Aorta (tissue), 5 donors: Measurements from ENCODE around the gene TOP1. TPM values are rescaled to one million over a fixed set of nuclear protein-coding genes. Genes with fewer than 3 reads are reported as not detected.
"Not testable (repeated sequence)": the region's sequence is repeated elsewhere in the genome, so short reads cannot be mapped to it uniquely, and the experiment has no call there.

Source experiments
- ATAC-seq: fragments of 200-7000 bp; cut with Tn5 transposase; one replicate; pipeline ENCODE4 v1.9.1; 2022; ENCODE audit warnings: moderate library complexity; ENCODE audit not compliant: low FRiP score
- DNase-seq, 2 donors: peaks; one replicate each; pipeline ENCODE4 v3.0.0-alpha.2; 2020
- H3K27ac ChIP-seq, 2 donors: one replicate each; pipeline ENCODE4 v1.5.1; 2013; ENCODE audit warnings: low read length in 2 of 2, mild to moderate bottlenecking in 2 of 2, moderate library complexity in 2 of 2, control low read depth in 1 of 2, inconsistent platforms in 1 of 2, low read depth in 1 of 2
- H3K27me3 ChIP-seq, 2 donors: one replicate each; pipeline ENCODE4 v1.6.1; 2013; ENCODE audit warnings: control low read depth in 1 of 2, low read length in 1 of 2, mild to moderate bottlenecking in 1 of 2, moderate library complexity in 1 of 2; ENCODE audit not compliant: insufficient read depth in 2 of 2, control insufficient read depth in 1 of 2
- H3K36me3 ChIP-seq, 2 donors: one replicate each; pipeline ENCODE4 v1.6.1; 2013; ENCODE audit warnings: control low read depth in 1 of 2, low read length in 1 of 2, mild to moderate bottlenecking in 1 of 2; ENCODE audit not compliant: insufficient read depth in 2 of 2, control insufficient read depth in 1 of 2
- H3K4me1 ChIP-seq, 2 donors: one replicate each; pipeline ENCODE4 v1.6.1; 2013; ENCODE audit warnings: low read length in 2 of 2, control low read depth in 1 of 2, mild to moderate bottlenecking in 1 of 2, moderate library complexity in 1 of 2; ENCODE audit not compliant: insufficient read depth in 2 of 2, control insufficient read depth in 1 of 2
- H3K4me3 ChIP-seq, 2 donors: one replicate each; pipeline ENCODE4 v1.5.1; 2013; ENCODE audit warnings: low read length in 2 of 2, control low read depth in 1 of 2, mild to moderate bottlenecking in 1 of 2
- H3K9me3 ChIP-seq: one replicate; pipeline ENCODE4 v1.6.1; 2013; ENCODE audit warnings: mild to moderate bottlenecking, low read length; ENCODE audit not compliant: control insufficient read depth
- WGBS, 2 donors: extraction: QIAGEN DNeasy Blood & Tissue Kit; methylation state at CpG; one replicate each; pipeline ENCODE4 v1.1.7; 2013; 5-methylcytosine and 5-hydroxymethylcytosine counted together
- intact Hi-C, 2 donors: fragments of 100-400 bp; cut with DNase I; formaldehyde crosslinking; loops; one replicate each; pipeline versions ENCODE4 v1.14.2 to v1.15.0; 2022
- polyA plus RNA-seq, 2 donors: library from polyadenylated mRNA; stranded (reverse); fragments of 200-250 nt; gene quantifications; one replicate each; pipeline ENCODE4 v1.2.3, GENCODE V29; 2013
- total RNA-seq, 2 donors: library from RNA; stranded (reverse); fragmentation: NEBNext Ultra II Directional; extraction: Animal tissue kit (Norgen Biotek cat#: 25700); gene quantifications; one replicate each; pipeline ENCODE4 v1.2.1, GENCODE V29; 2021
- donor health status: healthy with polysubstance abuse.
- donor health status: Bipolar disorder and iron deficiency.
- donor health status: DM: no; HTN: no; CAD: no.
- donor health status: DM: no; HTN: no; CAD: no.
- donor health status: DM: yes; HTN: yes; CAD: no.

The TOP1 gene
- total and polyA plus RNA-seq, 4 donors: 15.6 to 32.4 (median 24.1) TPM

DNA sequence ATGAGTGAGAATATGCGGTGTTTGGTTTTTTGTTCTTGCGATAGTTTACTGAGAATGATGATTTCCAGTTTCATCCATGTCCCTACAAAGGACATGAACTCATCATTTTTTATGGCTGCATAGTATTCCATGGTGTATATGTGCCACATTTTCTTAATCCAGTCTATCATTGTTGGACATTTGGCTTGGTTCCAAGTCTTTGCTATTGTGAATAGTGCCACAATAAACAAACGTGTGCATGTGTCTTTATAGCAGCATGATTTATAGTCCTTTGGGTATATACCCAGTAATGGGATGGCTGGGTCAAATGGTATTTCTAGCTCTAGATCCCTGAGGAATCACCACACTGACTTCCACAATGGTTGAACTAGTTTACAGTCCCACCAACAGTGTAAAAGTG, 99.7 kb downstream of the TOP1 start:
- H3K36me3 ChIP-seq, DNase-seq, H3K27ac ChIP-seq, H3K4me3 ChIP-seq, ATAC-seq, H3K27me3 ChIP-seq, H3K9me3 ChIP-seq, H3K4me1 ChIP-seq, intact Hi-C loops: not testable (repeated sequence)
- whole genome bisulfite sequencing, 2 donors: 33% methylated on average over 1 of the region's 3 CpGs; no CpG with 5 or more reads in 1 of the 2 donors

DNA sequence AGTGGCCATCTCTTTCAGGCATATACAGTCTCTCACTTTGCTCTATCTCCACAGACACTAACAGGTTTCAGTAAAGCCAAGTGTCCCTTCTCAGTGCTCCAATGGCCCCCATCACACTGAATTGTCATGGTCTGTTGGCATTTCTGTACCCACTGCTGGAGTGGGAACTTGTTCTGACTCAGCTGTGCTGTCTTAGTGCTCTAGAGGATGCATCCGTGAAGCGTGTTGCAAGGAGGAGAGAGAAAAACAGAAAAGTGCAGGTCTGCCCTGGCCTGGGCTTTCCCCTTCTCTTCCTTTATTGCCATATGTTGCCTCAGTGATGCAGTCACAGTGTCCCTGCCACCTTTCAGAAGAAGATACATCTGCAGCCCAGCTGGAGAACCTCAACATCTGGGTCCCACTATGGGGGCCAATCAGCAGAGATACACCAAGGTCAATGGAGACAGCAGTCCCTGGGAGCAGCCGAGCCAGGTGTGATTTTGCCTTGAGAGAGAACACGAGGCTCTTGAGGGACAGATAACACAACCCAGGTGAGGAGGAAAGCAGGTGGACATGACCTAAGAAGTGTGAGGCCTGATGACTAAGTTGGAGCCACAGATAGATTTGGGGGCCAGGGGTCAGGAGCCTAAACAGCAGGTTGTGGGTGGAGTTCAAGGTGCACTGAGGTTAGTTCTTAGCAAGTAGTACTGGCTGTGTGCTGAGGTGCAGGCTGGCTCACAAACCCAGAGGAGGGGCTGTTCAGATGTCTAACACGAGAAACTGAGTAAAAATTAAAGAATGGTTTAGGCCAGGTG, 103.2 kb downstream of the TOP1 start:
- H3K36me3 ChIP-seq: no peaks in the 10 kb centered on the region
- no peak for DNase-seq
- intact Hi-C loops: no loop called here
- WGBS, 2 donors: 81 to 85% methylated on average over 5 of the region's 5 CpGs
- ATAC-seq: no peak
- H3K27me3 ChIP-seq: no peaks in the 10 kb centered on the region
- no peak overlapping the region for H3K27ac ChIP-seq
- no peak overlapping the region for H3K4me3 ChIP-seq
- H3K4me1 ChIP-seq: no peaks in the 10 kb centered on the region
- no peaks in the 10 kb centered on the region for H3K9me3 ChIP-seq

DNA sequence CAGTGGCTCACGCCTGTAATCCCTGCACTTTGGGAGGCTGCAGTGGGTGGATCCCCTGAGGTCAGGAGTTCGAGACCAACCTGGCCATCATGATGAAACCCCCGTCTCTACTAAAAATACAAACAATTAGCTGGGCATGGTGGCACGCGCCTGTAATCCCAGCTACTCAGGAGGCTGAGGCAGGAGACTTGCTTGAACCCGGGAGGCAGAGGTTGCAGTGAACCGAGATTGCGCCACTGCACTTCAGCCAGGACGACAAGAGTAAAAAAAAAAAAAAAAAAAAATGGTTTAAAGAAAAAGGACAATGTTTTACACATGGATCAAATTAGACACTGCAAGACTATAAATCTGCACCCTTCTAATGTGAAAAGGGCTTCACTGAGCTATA, 103.8 kb downstream of the TOP1 start:
- H3K27ac ChIP-seq, H3K36me3 ChIP-seq, H3K4me1 ChIP-seq, ATAC-seq, DNase-seq, H3K27me3 ChIP-seq, intact Hi-C loops, H3K4me3 ChIP-seq, H3K9me3 ChIP-seq: not testable (repeated sequence)
- WGBS, 2 donors: 88 to 89% methylated on average over 9 of the region's 9 CpGs

DNA sequence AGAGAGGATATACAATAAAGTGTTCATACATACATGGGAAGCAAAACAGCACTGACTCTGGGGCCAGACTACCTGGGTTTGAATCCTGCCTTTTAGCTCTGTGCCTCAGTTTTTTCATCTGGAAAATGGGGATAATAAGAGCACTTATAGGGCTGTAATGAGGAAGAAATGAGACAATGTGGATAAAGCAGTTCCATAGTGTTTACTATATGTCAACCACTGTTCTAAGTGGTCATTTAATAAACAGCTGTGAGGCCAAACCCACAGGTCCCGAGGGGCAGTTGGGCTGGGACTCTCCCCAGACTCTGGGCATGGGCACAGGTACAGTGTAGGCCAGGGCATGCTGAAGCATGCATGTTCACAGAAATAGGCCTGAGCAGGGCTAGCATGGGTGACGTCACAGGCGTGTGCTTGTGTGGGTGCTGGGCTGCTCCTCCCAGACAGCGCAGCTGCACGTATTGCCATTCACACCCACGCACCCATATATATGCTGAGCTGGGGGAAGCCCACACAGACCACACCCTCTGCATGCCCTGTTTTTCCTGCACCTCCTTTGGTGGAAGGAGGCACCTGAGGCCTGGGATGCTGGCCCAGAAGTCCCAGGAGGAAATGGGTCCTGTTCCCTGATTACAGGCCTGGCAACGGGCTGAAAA, 105.2 kb downstream of the TOP1 start:
- Histone ChIP-seq H3K36me3 (no peaks in the 10 kb centered on the region), H3K27me3 (no peaks in the 10 kb centered on the region)
- WGBS, 2 donors: 76 to 82% methylated on average over 7 of the region's 7 CpGs

DNA sequence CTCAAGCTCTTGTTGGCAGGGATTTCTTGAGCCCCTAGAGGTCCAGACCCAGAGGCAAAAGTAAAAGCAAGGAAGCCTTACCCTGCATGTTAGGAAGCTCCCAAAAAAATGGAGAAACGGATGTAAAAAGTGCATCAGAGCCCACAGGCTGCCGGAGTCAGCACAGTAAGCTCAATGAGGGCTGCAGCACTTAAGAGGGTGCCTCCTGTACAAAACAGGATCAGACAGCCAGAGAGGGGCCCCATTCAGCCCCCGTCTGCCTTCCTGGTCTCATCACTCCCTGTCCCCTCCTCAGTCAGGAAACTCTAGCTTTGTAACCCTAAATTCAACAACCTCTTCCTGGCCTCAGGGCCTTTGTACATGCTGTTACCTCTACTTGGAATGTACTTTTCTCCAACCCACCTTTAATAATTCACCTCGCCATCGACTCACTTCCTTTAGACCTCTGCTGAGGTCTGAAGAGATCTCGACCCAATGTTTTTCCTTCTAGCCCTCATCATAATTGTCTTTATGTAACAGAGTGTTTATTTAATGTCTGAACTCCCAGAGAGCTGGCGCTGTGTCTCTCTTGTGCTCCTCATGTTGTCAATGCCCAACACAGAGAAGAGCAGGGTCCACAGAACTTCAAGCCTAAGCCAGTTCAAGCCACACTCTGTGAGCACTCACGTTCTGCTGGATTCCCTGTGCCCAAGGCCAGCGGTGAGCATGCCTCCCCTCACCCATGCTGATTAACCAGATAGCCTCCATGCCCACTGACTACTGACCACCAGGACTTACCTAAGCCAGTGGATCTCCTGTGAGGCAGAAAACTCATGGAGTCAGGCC, 106.0 kb downstream of the TOP1 start:
- Histone ChIP-seq H3K9me3 (no peaks in the 10 kb centered on the region), H3K27ac (no peak overlapping the region), H3K4me3 (no peak overlapping the region), H3K4me1 (no peaks in the 10 kb centered on the region), H3K27me3 (no peaks in the 10 kb centered on the region), H3K36me3 (no peaks in the 10 kb centered on the region)
- no peak for DNase-seq
- ATAC-seq: no peak
- intact Hi-C loops: no loop called here
- 86% methylated on average over 8 to 9 of the region's 9 CpGs for WGBS, 2 donors

More for the DNA sequence above, 105.2 kb downstream of the TOP1 start:
- DNase-seq: no peak
- intact Hi-C loops: no loop called here
- ATAC-seq: no peak
- no peak overlapping the region for H3K27ac ChIP-seq
- no peak overlapping the region for H3K4me3 ChIP-seq
- H3K4me1 ChIP-seq: no peaks in the 10 kb centered on the region
- no peaks in the 10 kb centered on the region for H3K9me3 ChIP-seq

DNA sequence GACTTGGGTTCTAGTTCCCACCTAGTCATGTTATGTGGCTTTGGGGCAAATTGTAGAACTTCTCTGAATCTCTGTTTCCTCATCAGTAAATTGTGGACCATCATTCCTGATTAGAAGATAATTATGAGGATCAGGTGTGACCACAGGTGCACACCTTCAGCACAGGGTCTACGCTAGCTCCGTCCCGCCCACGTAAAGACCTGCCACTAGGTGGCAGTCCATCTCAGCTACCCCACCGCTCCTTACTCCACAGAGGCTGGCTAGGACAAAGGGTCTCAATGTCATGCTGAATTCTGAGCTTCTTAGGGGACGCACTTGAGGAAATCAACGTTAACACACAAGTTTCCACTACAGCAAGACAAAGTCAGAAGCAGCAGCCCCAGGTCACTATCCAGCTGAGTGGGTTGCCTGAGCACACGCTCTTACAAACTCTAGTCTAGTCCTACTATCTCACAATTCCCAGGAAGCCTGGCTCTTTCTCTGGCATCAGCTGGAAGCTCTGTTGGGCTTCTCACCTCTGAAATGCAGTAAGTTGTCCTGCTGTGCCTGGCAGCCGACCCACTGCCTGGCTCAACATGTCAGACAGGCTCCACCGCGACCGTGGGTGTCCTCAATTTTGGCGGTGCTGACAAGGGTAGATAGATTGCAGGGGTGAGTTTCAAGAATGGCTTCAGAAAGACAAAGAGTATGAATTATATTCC, 106.7 kb downstream of the TOP1 start:
- no peaks in the 10 kb centered on the region for H3K4me1 ChIP-seq
- H3K27me3 ChIP-seq: no peaks in the 10 kb centered on the region
- intact Hi-C loops: no loop called here
- no peak overlapping the region for H3K27ac ChIP-seq
- no peaks in the 10 kb centered on the region for H3K9me3 ChIP-seq
- ATAC-seq (no peak), DNase-seq (no peak)
- H3K36me3 ChIP-seq: no peaks in the 10 kb centered on the region
- H3K4me3 ChIP-seq: no peak overlapping the region
- 67 to 68% methylated on average over 13 of the region's 13 CpGs for WGBS, 2 donors

DNA sequence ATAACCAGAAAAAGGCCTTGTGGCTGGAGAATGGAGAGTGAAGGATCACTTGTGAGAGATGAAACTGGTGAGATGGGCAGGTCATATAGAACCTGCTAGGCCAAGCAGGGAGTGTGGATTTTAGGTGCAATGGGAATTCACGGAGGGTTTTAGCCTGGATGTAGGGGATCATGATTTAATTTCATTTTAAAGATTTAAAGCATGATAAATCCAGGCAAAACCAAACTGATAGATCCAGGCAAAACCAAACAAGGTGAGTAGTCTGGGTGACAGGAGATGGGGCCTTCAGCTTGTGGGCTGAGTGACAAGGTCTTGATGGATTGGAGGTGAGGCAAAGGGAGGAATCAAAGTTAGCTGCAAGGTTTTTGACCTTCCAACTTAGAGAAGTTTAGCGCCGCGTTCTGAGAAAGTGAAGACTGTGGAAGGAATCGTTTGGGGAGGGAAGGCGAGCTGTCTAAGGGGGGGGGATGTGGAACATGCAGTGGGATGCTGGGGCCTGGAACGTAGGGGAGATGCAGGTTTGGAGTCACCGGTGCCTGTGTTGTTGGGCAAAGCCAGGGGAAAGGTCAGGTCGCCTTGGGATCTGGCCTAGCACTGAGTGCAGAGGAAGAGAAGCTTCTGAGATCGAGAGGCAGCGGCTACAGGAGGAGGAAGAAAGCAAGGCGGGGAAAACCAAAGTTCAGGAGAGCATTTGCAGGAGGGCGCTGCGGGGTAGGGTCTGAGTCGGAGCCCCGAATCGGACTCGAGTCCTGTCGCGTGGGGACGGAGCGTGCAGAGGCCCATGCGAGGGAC, 107.5 kb downstream of the TOP1 start:
- no peak for ATAC-seq
- WGBS, 2 donors: 34 to 37% methylated on average over 23 of the region's 23 CpGs
- Histone ChIP-seq H3K4me3 (peak overlapping the region; percentile 7 to 84), H3K27me3 (no peaks in the 10 kb centered on the region), H3K36me3 (no peaks in the 10 kb centered on the region), H3K9me3 (no peaks in the 10 kb centered on the region), H3K27ac (peak overlapping the region in 1 of 2 donors; percentile 14), H3K4me1 (no peaks in the 10 kb centered on the region)
- DNase-seq: no peak
- intact Hi-C loops: no loop called here
